Measurements from ENCODE around the gene SCP2.

DNA sequence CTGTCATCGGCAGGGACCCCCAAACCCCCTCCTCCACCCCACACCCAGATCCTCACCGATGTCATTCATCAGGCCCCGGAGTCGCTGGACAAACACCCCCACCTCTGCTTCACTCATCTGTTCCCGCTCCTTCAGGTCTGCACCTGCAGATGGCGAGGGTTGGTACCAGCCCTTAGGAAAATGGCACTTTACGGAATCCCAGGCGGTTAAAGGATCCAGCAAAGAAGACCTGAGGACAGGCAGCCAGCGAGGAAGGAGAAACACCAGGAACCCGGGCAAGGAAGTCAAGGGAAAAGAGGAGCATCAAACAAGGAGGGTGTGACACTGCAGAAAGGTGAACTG lies 19.3 kb upstream of the SCP2 start:
- TF ChIP-seq, protein P1, sequence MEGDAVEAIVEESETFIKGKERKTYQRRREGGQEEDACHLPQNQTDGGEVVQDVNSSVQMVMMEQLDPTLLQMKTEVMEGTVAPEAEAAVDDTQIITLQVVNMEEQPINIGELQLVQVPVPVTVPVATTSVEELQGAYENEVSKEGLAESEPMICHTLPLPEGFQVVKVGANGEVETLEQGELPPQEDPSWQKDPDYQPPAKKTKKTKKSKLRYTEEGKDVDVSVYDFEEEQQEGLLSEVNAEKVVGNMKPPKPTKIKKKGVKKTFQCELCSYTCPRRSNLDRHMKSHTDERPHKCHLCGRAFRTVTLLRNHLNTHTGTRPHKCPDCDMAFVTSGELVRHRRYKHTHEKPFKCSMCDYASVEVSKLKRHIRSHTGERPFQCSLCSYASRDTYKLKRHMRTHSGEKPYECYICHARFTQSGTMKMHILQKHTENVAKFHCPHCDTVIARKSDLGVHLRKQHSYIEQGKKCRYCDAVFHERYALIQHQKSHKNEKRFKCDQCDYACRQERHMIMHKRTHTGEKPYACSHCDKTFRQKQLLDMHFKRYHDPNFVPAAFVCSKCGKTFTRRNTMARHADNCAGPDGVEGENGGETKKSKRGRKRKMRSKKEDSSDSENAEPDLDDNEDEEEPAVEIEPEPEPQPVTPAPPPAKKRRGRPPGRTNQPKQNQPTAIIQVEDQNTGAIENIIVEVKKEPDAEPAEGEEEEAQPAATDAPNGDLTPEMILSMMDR (IDR thresholded peaks at IDR 0.05) = no peak
- TF ChIP-seq CHD2 (IDR thresholded peaks at IDR 0.05; ENCODE audit: low read length, partially characterized antibody) (no peak), EP300 (IDR thresholded peaks at IDR 0.05; ENCODE audit: borderline replicate concordance in 1 of 2, low read depth in 1 of 2, low read length in 1 of 2) (no peak), ELF1 (IDR thresholded peaks at IDR 0.05) (no peak), EZH2phosphoT487 (IDR thresholded peaks at IDR 0.05; ENCODE audit: borderline replicate concordance, low read depth) (no peak)

Data from SK-N-SH (cell line).